GM21717 (cell line): ENCODE results near the gene PTGFR.

Experiments
- ATAC-seq: cut with Tn5 transposase; IDR thresholded peaks from one replicate; pipeline ENCODE4 v1.9.1; 2021; ENCODE audit warnings: mild to moderate bottlenecking, moderate library complexity; ENCODE audit not compliant: unreplicated experiment

PTGFR gene

DNA sequence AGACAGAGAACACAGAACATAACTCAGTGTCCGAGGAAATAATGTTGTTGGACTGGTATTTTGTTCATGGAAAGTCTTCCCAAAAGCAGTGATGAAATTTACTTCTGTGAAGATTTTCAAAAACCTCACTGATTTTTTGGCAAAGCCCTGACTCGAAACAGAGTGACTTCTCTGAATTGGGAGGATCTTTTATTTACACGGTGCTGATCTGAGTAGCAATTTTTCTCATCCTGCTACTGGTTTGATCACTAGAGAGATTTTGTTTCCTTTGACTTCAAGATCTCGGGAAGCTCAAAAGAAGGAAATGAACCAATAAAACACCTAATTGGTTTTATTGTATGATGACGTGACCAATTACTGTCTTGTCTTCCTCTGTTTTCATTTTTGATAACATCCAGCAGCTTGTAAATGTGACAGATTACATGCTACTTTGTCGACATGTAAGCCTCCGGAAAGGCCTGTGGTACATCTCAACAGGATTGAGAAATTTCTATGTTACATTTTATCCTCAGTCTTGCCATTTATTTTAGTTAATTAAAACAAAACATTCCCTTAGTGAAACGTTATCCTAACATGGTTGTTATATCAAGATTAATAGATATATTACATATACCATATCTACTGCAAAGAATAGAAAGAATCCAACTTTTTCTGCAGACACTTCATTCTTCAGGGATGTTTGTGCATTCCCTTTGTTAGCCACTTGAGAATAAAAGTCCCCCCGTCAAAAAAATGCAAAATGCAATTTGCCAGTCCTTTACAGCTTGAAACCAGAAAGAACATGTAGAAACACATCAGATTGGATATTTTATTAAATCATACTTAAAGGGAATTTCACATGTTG is 86.7 kb downstream of the PTGFR start:
- ATAC-seq, result no peak

DNA sequence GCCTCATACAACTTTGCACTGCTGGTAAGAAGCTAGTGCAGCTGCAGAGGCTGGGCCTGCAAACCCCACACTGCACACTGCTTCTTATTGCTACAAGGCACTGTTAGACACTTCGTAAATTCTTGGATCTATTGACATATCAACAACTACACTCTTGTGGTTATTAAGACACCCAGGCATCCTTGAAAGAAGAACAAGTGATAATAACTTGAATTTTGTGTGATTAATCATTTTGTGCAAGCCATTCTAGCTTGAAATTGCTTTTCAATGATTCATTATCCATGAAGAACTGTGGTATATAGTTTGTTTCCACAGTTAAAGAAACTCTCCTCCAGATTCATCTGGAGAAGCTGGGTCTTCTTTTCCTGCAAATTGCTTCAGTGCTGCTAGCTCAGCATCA is 95.8 kb downstream of the PTGFR start:
- no peak for ATAC-seq

DNA sequence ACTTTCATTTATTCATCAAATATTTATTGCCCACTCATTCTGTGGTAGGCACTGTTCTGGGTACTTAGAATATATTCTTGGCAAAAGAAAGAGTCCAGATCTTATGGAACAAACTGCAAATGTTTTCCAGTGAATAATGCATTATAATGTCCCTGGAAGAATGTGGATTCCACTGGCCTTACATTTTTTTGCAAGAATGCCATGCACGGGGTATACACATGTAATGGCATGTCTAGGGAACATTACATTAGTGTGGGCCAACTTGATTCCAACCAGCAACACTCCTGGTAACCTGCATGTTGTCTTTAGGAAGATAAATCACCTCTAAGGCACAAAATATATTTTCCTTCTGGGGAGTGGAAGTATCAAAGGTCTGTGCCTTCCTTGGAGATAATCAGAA is 96.4 kb downstream of the PTGFR start:
- ATAC-seq, result no peak
